Memory B cell (primary cell): ENCODE results near the gene NFIL3.

Experiments used
- ATAC-seq: fragments of 150-1000 bp; cut with Tn5 transposase; 2 replicates; pipeline ENCODE4 v1.10.0; 2021; ENCODE audit warnings: low read depth, mild to moderate bottlenecking, moderate library complexity
- DNase-seq, 2 donors: peaks; one replicate each; pipeline ENCODE4 v3.0.0; 2022; ENCODE audit warnings: low spot score in 2 of 2
- H3K27ac Mint-ChIP-seq: one replicate; pipeline ENCODE4 v1.8.0; 2022; ENCODE audit warnings: mild to moderate bottlenecking, moderate library complexity, mixed read lengths
- H3K27me3 Mint-ChIP-seq: one replicate; pipeline ENCODE4 v1.8.0; 2022; ENCODE audit warnings: mixed read lengths
- H3K36me3 Mint-ChIP-seq: one replicate; pipeline ENCODE4 v1.8.0; 2022; ENCODE audit warnings: mild to moderate bottlenecking, mixed read lengths
- H3K4me1 Mint-ChIP-seq: one replicate; pipeline ENCODE4 v1.8.0; 2022; ENCODE audit warnings: mixed read lengths
- H3K4me3 Mint-ChIP-seq: one replicate; pipeline ENCODE4 v1.8.0; 2022; ENCODE audit warnings: mild to moderate bottlenecking, moderate library complexity, mixed read lengths
- H3K9me3 Mint-ChIP-seq: one replicate; pipeline ENCODE4 v1.8.0; 2022; ENCODE audit warnings: mixed read lengths

Gene NFIL3

GRCh38 chr9:91417602-91418214, 5.9 kb downstream of the NFIL3 start:
- H3K4me1 Mint-ChIP-seq = peaks cover 21% of the 10 kb centered on the region
- H3K36me3 Mint-ChIP-seq = peaks cover 4% of the 10 kb centered on the region
- ATAC-seq (no peak), DNase-seq (no peak)
- H3K9me3 Mint-ChIP-seq = no peaks in the 10 kb centered on the region
- H3K27me3 Mint-ChIP-seq = peaks cover 12% of the 10 kb centered on the region
- no peak overlapping the region for H3K4me3 Mint-ChIP-seq
- H3K27ac Mint-ChIP-seq = no peak overlapping the region

GRCh38 chr9:91416096-91416712, 7.4 kb downstream of the NFIL3 start:
- Mint-ChIP-seq H3K27me3 (peaks cover 6% of the 10 kb centered on the region), H3K36me3 (peaks cover 4% of the 10 kb centered on the region), H3K4me3 (no peak overlapping the region), H3K27ac (peak overlapping the region; percentile 42), H3K9me3 (no peaks in the 10 kb centered on the region), H3K4me1 (peaks cover 15% of the 10 kb centered on the region)
- ATAC-seq = no peak
- DNase-seq = no peak

- Mint-ChIP-seq H3K9me3 (no peaks in the 10 kb centered on the region), H3K4me1 (peaks cover 16% of the 10 kb centered on the region), H3K27ac (peak overlapping the region; percentile 42), H3K27me3 (peaks cover 2% of the 10 kb centered on the region), H3K36me3 (peaks cover 6% of the 10 kb centered on the region), H3K4me3 (peak overlapping the region; percentile 31)
- ATAC-seq (peak; percentile 98), DNase-seq (peak in 1 of 2 donors; percentile 29)
These were observed 8.3 kb downstream of the NFIL3 start for GRCh38 chr9:91415290-91415689.

- Mint-ChIP-seq H3K4me1 (peaks cover 14% of the 10 kb centered on the region), H3K27me3 (no peaks in the 10 kb centered on the region), H3K27ac (no peak overlapping the region), H3K36me3 (peaks cover 15% of the 10 kb centered on the region), H3K9me3 (no peaks in the 10 kb centered on the region), H3K4me3 (no peak overlapping the region)
- ATAC-seq (no peak), DNase-seq (no peak)
These were observed 10.7 kb downstream of the NFIL3 start for GRCh38 chr9:91412941-91413340.

GRCh38 chr9:91411096-91411771, 12.4 kb downstream of the NFIL3 start:
- DNase-seq (no peak), ATAC-seq (peak; percentile 56)
- peaks cover 14% of the 10 kb centered on the region for H3K4me1 Mint-ChIP-seq
- H3K27ac Mint-ChIP-seq = peak overlapping the region; percentile 31
- H3K36me3 Mint-ChIP-seq = peaks cover 17% of the 10 kb centered on the region
- no peaks in the 10 kb centered on the region for H3K27me3 Mint-ChIP-seq
- peak overlapping the region; percentile 15 for H3K4me3 Mint-ChIP-seq
- no peaks in the 10 kb centered on the region for H3K9me3 Mint-ChIP-seq

GRCh38 chr9:91410161-91410560, 13.5 kb downstream of the NFIL3 start:
- Mint-ChIP-seq H3K9me3 (no peaks in the 10 kb centered on the region), H3K36me3 (peaks cover 17% of the 10 kb centered on the region), H3K4me3 (no peak overlapping the region)

GRCh38 chr9:91408475-91408874, 15.2 kb downstream of the NFIL3 start:
- no peak for ATAC-seq
- Mint-ChIP-seq H3K4me1 (peaks cover 13% of the 10 kb centered on the region), H3K27ac (no peak overlapping the region), H3K36me3 (peaks cover 17% of the 10 kb centered on the region), H3K27me3 (no peaks in the 10 kb centered on the region), H3K4me3 (no peak overlapping the region), H3K9me3 (no peaks in the 10 kb centered on the region)
- DNase-seq = no peak

More at GRCh38 chr9:91410161-91410560, 13.5 kb downstream of the NFIL3 start:
- ATAC-seq = no peak
- Mint-ChIP-seq H3K27me3 (no peaks in the 10 kb centered on the region), H3K4me1 (peaks cover 14% of the 10 kb centered on the region), H3K27ac (no peak overlapping the region)
- DNase-seq = no peak

GRCh38 chr9:91407580-91408318, 15.9 kb downstream of the NFIL3 start:
- no peak overlapping the region for H3K27ac Mint-ChIP-seq
- no peaks in the 10 kb centered on the region for H3K9me3 Mint-ChIP-seq
- H3K4me3 Mint-ChIP-seq = no peak overlapping the region
- DNase-seq (no peak), ATAC-seq (no peak)
- no peaks in the 10 kb centered on the region for H3K27me3 Mint-ChIP-seq
- H3K4me1 Mint-ChIP-seq = peaks cover 14% of the 10 kb centered on the region
- H3K36me3 Mint-ChIP-seq = peaks cover 17% of the 10 kb centered on the region

- Mint-ChIP-seq H3K36me3 (peaks cover 15% of the 10 kb centered on the region), H3K4me3 (no peak overlapping the region), H3K27me3 (peaks cover 3% of the 10 kb centered on the region), H3K4me1 (peaks cover 8% of the 10 kb centered on the region), H3K9me3 (no peaks in the 10 kb centered on the region), H3K27ac (no peak overlapping the region)
- no peak for DNase-seq
- no peak for ATAC-seq
These were observed 18.1 kb downstream of the NFIL3 start for GRCh38 chr9:91405343-91406077.

- Mint-ChIP-seq H3K27me3 (peaks cover 3% of the 10 kb centered on the region), H3K4me1 (peaks cover 8% of the 10 kb centered on the region), H3K9me3 (no peaks in the 10 kb centered on the region), H3K27ac (no peak overlapping the region), H3K36me3 (peaks cover 2% of the 10 kb centered on the region), H3K4me3 (no peak overlapping the region)
- no peak for ATAC-seq
- no peak for DNase-seq
These were observed 19.7 kb downstream of the NFIL3 start for GRCh38 chr9:91403665-91404543.

GRCh38 chr9:91398926-91399325, 24.7 kb downstream of the NFIL3 start:
- H3K4me3 Mint-ChIP-seq = no peak overlapping the region
- no peak for ATAC-seq

GRCh38 chr9:91395553-91396471, 27.8 kb downstream of the NFIL3 start:
- H3K36me3 Mint-ChIP-seq = peaks cover 1% of the 10 kb centered on the region
- H3K9me3 Mint-ChIP-seq = no peaks in the 10 kb centered on the region
- peaks cover 1% of the 10 kb centered on the region for H3K27me3 Mint-ChIP-seq
- no peak overlapping the region for H3K4me3 Mint-ChIP-seq
- DNase-seq = no peak
- no peak overlapping the region for H3K27ac Mint-ChIP-seq
- no peak for ATAC-seq
- H3K4me1 Mint-ChIP-seq = peaks cover 6% of the 10 kb centered on the region

More at GRCh38 chr9:91398926-91399325, 24.7 kb downstream of the NFIL3 start:
- H3K9me3 Mint-ChIP-seq = no peaks in the 10 kb centered on the region
- H3K4me1 Mint-ChIP-seq = peaks cover 12% of the 10 kb centered on the region
- no peak for DNase-seq
- H3K36me3 Mint-ChIP-seq = no peaks in the 10 kb centered on the region
- peaks cover 4% of the 10 kb centered on the region for H3K27me3 Mint-ChIP-seq
- H3K27ac Mint-ChIP-seq = no peak overlapping the region
